CD4-positive, alpha-beta T cell (primary cell): ENCODE results near the gene YEATS2. TPM values are rescaled to one million over a fixed set of nuclear protein-coding genes. Genes with fewer than 3 reads are reported as not detected.
"Not testable (repeated sequence)": the region's sequence is repeated elsewhere in the genome, so short reads cannot be mapped to it uniquely, and the experiment has no call there.

Experiments used
- ATAC-seq: fragments of 200-7000 bp; cut with Tn5 transposase; one replicate; pipeline ENCODE4 v1.10.0; 2022; ENCODE audit warnings: mild to moderate bottlenecking; ENCODE audit not compliant: poor library complexity
- CTCF ChIA-PET: fragments of 350-600 bp; sonication (Branson Sonifier 250); formaldehyde crosslinking; loops from one replicate; lab custom pipeline; 2021; ENCODE audit warnings: antibody characterized with exemption, inconsistent platforms; lab: Charles Lee
- POLR2A ChIA-PET: fragments of 350-600 bp; sonication (Branson Sonifier 250); formaldehyde crosslinking; loops from one replicate; lab custom pipeline; 2021; ENCODE audit warnings: antibody characterized with exemption, inconsistent platforms; lab: Charles Lee
- DNase-seq, 14 experiments: peaks; one replicate each; pipeline ENCODE4 v3.0.0-alpha.2; 2013 to 2020; ENCODE audit warnings: mixed read lengths in 2 of 14
- H3K27ac ChIP-seq, 2 donors: one replicate each; pipeline versions ENCODE4 v1.5.1 to v1.7.0; 2013; ENCODE audit warnings: low read length in 2 of 2, low read depth in 1 of 2, mild to moderate bottlenecking in 1 of 2
- H3K27me3 ChIP-seq, 2 experiments: 1 replicate in 1 of 2; 2 replicates in 1 of 2; pipeline versions ENCODE4 v1.6.1 to v1.7.0; 2013; ENCODE audit warnings: low read length in 2 of 2, control low read depth in 1 of 2, mild to moderate bottlenecking in 1 of 2, moderate library complexity in 1 of 2; ENCODE audit not compliant: insufficient read depth in 2 of 2, control insufficient read depth in 1 of 2
- H3K36me3 ChIP-seq: one replicate; pipeline ENCODE4 v1.6.1; 2013; ENCODE audit warnings: low read length, control low read depth; ENCODE audit not compliant: insufficient read depth
- H3K4me1 ChIP-seq: one replicate; pipeline ENCODE4 v1.6.1; 2013; ENCODE audit warnings: low read length, control low read depth; ENCODE audit not compliant: insufficient read depth
- H3K4me3 ChIP-seq: one replicate; pipeline ENCODE4 v1.5.1; 2013; ENCODE audit warnings: mild to moderate bottlenecking, low read length, moderate library complexity
- H3K9me3 ChIP-seq, 2 experiments: 1 replicate in 1 of 2; 2 replicates in 1 of 2; pipeline versions ENCODE4 v1.6.1 to v1.7.0; 2013; ENCODE audit warnings: low read length in 2 of 2, mild to moderate bottlenecking in 2 of 2, control low read depth in 1 of 2, moderate library complexity in 1 of 2; ENCODE audit not compliant: control insufficient read depth in 1 of 2, insufficient read depth in 1 of 2
- H3K27ac Mint-ChIP-seq: one replicate; pipeline ENCODE4 v1.8.0; 2020; ENCODE audit warnings: mixed read lengths
- H3K27me3 Mint-ChIP-seq: one replicate; pipeline ENCODE4 v1.8.0; 2021; ENCODE audit warnings: mixed read lengths
- H3K36me3 Mint-ChIP-seq: one replicate; pipeline ENCODE4 v1.8.0; 2021; ENCODE audit warnings: low read depth, mixed read lengths
- H3K4me1 Mint-ChIP-seq: one replicate; pipeline ENCODE4 v1.8.0; 2021; ENCODE audit warnings: low read depth, mixed read lengths
- H3K4me3 Mint-ChIP-seq: one replicate; pipeline ENCODE4 v1.8.0; 2020; ENCODE audit warnings: mild to moderate bottlenecking, mixed read lengths
- H3K9me3 Mint-ChIP-seq: one replicate; pipeline ENCODE4 v1.8.0; 2020; ENCODE audit warnings: mixed read lengths
- CTCF ChIP-seq: fragments of 200-600 bp; IDR thresholded peaks from one replicate; pipeline ENCODE4 v1.8.0; 2022; ENCODE audit warnings: antibody characterized with exemption, mild to moderate bottlenecking
- intact Hi-C, 2 experiments: fragments of 100-400 bp; cut with DNase I in 1 of 2; cut with micrococcal nuclease in 1 of 2; formaldehyde crosslinking; loops; one replicate each; pipeline versions ENCODE4 v1.15.1 to v1.9.0; 2023 to 2025; cut with DNase I, micrococcal nuclease
- total RNA-seq, 174 experiments: library from RNA in 2 of 174; stranded (reverse) in 2 of 174; gene quantifications; one replicate each; pipeline ENCODE4 v1.2.3 and lab custom pipeline; 2021 to 2026

Gene YEATS2
- total RNA-seq, 2 experiments from 2014 or later: 14.6 to 15.9 TPM

- no peak overlapping the region for H3K4me3 ChIP-seq
- Mint-ChIP-seq H3K4me3 (no peak overlapping the region), H3K9me3 (no peaks in the 10 kb centered on the region), H3K27ac (no peak overlapping the region), H3K36me3 (peaks cover 73% of the 10 kb centered on the region), H3K27me3 (no peaks in the 10 kb centered on the region), H3K4me1 (no peaks in the 10 kb centered on the region)
- DNase-seq (no peak), ATAC-seq (no peak)
- ChIA-PET CTCF (no interaction called here), POLR2A (no interaction called here)
- no peak for TF ChIP-seq CTCF
- no peak overlapping the region for H3K27ac ChIP-seq
- H3K4me1 ChIP-seq: no peaks in the 10 kb centered on the region
- peaks cover 52% of the 10 kb centered on the region for H3K36me3 ChIP-seq
- no peaks in the 10 kb centered on the region for H3K27me3 ChIP-seq
- intact Hi-C loops: no loop called here
- H3K9me3 ChIP-seq: no peaks in the 10 kb centered on the region
Observed at GRCh38 chr3:183734750-183735494, 37.3 kb downstream of the YEATS2 start.

DNA sequence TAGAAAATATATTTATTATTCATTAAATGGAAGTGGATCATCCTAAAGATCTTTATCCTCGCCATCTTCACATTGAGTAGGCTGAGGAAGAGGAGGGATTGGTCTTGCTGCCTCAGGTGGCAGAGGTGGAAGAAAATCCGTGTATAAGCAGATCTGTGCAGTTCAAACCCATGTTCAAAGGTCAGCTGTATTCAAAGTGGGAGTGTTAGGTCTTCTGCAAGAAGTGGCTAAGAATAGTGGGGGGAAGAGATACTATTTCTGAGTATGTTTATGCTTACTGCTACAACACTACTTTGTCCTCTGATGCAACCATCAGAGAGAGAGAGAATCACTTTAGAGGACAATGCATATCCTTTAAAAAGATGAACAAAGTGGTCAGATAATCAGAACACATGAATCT lies 39.5 kb downstream of the YEATS2 start:
- DNase-seq (no peak), ATAC-seq (no peak)
- no peaks in the 10 kb centered on the region for H3K27me3 ChIP-seq
- no peaks in the 10 kb centered on the region for H3K4me1 ChIP-seq
- ChIA-PET CTCF (no interaction called here), POLR2A (no interaction called here)
- no peaks in the 10 kb centered on the region for H3K27me3 Mint-ChIP-seq
- no peak overlapping the region for H3K27ac ChIP-seq
- H3K9me3 Mint-ChIP-seq: no peaks in the 10 kb centered on the region
- H3K27ac Mint-ChIP-seq: no peak overlapping the region
- H3K36me3 Mint-ChIP-seq: peaks cover 67% of the 10 kb centered on the region
- no peaks in the 10 kb centered on the region for H3K9me3 ChIP-seq
- H3K4me1 Mint-ChIP-seq: no peaks in the 10 kb centered on the region
- H3K36me3 ChIP-seq: peaks cover 40% of the 10 kb centered on the region
- no peak overlapping the region for H3K4me3 Mint-ChIP-seq
- intact Hi-C loops: no loop called here
- TF ChIP-seq CTCF: no peak
- no peak overlapping the region for H3K4me3 ChIP-seq

- CTCF ChIA-PET: interaction anchor here (1.0 kb wide), 1 partner anchor 27 kb away, joined by 3 read pairs; no protein-coding TSS in a partner anchor
Observed at GRCh38 chr3:183740154-183740553, 42.6 kb downstream of the YEATS2 start.

GRCh38 chr3:183743231-183743630 lies 45.6 kb downstream of the YEATS2 start:
- ATAC-seq: no peak
- Mint-ChIP-seq H3K4me3 (no peak overlapping the region), H3K4me1 (no peaks in the 10 kb centered on the region), H3K9me3 (no peaks in the 10 kb centered on the region), H3K27me3 (no peaks in the 10 kb centered on the region), H3K27ac (no peak overlapping the region), H3K36me3 (peaks cover 52% of the 10 kb centered on the region)
- TF ChIP-seq CTCF: no peak
- CTCF ChIA-PET: no interaction called here
- DNase-seq: no peak
- Histone ChIP-seq H3K36me3 (peaks cover 19% of the 10 kb centered on the region), H3K4me3 (no peak overlapping the region), H3K9me3 (no peaks in the 10 kb centered on the region), H3K4me1 (no peaks in the 10 kb centered on the region), H3K27me3 (no peaks in the 10 kb centered on the region), H3K27ac (no peak overlapping the region)
- intact Hi-C loops: no loop called here
- POLR2A ChIA-PET: no interaction called here

More at GRCh38 chr3:183740154-183740553, 42.6 kb downstream of the YEATS2 start:
- H3K27me3 ChIP-seq, H3K4me1 ChIP-seq, H3K9me3 Mint-ChIP-seq, intact Hi-C loops, H3K4me1 Mint-ChIP-seq, POLR2A ChIA-PET, H3K27ac Mint-ChIP-seq, ATAC-seq, H3K9me3 ChIP-seq, H3K27me3 Mint-ChIP-seq, H3K4me3 Mint-ChIP-seq, DNase-seq, H3K4me3 ChIP-seq, H3K27ac ChIP-seq: not testable (repeated sequence)
- H3K36me3 Mint-ChIP-seq: peaks cover 57% of the 10 kb centered on the region
- peaks cover 29% of the 10 kb centered on the region for H3K36me3 ChIP-seq
